SK-N-SH (cell line): Measurements from ENCODE around the gene ADCY1. TPM values are rescaled to one million over a fixed set of nuclear protein-coding genes. Genes with fewer than 3 reads are reported as not detected.

Source experiments
- CTCF ChIA-PET: fragments of 300-600, 350-600 bp; formaldehyde crosslinking; extraction: SDS; loops from one replicate; lab custom pipeline; 2021; lab: Yijun Ruan, JAX
- POLR2A ChIA-PET: fragments of 350-600 bp; sonication (Branson Sonifier 250); formaldehyde crosslinking; extraction: SDS; loops from one replicate; lab custom pipeline; 2020; ENCODE audit warnings: antibody characterized with exemption, inconsistent platforms; lab: Yijun Ruan, JAX
- DNase-seq: peaks from one replicate; pipeline ENCODE4 v3.0.0; 2012
- H2AFZ ChIP-seq: fragments of 200-600 bp; sonication (generic); 2 replicates; pipeline ENCODE4 v1.8.1; 2016; ENCODE audit warnings: antibody characterized with exemption, mild to moderate bottlenecking, low read depth
- H3F3A ChIP-seq: fragments of 200-600 bp; sonication (generic); replicated peaks from 2 replicates; pipeline ENCODE3; 2016; ENCODE audit warnings: antibody characterized with exemption, mild to moderate bottlenecking; ENCODE audit not compliant: insufficient read depth
- H3K27ac ChIP-seq, 2 experiments: fragments of 200-500 bp in 1 of 2; fragments of 200-600 bp in 1 of 2; sonication (Bioruptor generic) in 1 of 2; sonication (generic), shearing (Covaris generic) in 1 of 2; 2 replicates each; pipeline versions ENCODE4 v1.5.1 to v1.6.1; 2014 to 2016; ENCODE audit warnings: low read depth in 2 of 2, inconsistent platforms in 1 of 2, low read length in 1 of 2, mild to moderate bottlenecking in 1 of 2, mixed read lengths in 1 of 2
- H3K27me3 ChIP-seq: fragments of 200-600 bp; sonication (generic), shearing (Covaris generic); 2 replicates; pipeline ENCODE4 v1.6.1; 2016; ENCODE audit warnings: mixed run types; ENCODE audit not compliant: insufficient read depth
- H3K36me3 ChIP-seq, 2 experiments: fragments of 200-500 bp in 1 of 2; fragments of 200-600 bp in 1 of 2; sonication (Bioruptor generic) in 1 of 2; sonication (generic) in 1 of 2; replicated peaks in 1 of 2; 2 replicates each; pipeline versions ENCODE3 to v1.5.1; 2014 to 2016; ENCODE audit warnings: low read length in 1 of 2, mild to moderate bottlenecking in 1 of 2; ENCODE audit not compliant: insufficient read depth in 2 of 2, control insufficient read depth in 1 of 2
- H3K4me1 ChIP-seq, 2 experiments: fragments of 200-500 bp in 1 of 2; fragments of 200-600 bp in 1 of 2; sonication (Bioruptor generic) in 1 of 2; sonication (generic), shearing (Covaris generic) in 1 of 2; 2 replicates each; pipeline versions ENCODE4 v1.5.1 to v1.6.1; 2014 to 2016; ENCODE audit warnings: low read depth in 1 of 2, low read length in 1 of 2, mixed run types in 1 of 2; ENCODE audit not compliant: insufficient read depth in 2 of 2, control insufficient read depth in 1 of 2
- H3K4me2 ChIP-seq: fragments of 200-600 bp; sonication (generic), shearing (Covaris generic); 2 replicates; pipeline ENCODE4 v1.6.1; 2017; ENCODE audit warnings: mixed run types
- H3K4me3 ChIP-seq, 2 experiments: fragments of 200-500 bp in 1 of 2; fragments of 200-600 bp in 1 of 2; sonication (Bioruptor generic) in 1 of 2; sonication (generic), shearing (Covaris generic) in 1 of 2; 2 replicates each; pipeline versions ENCODE4 v1.5.1 to v1.8.1; 2014 to 2016; ENCODE audit warnings: low read depth in 2 of 2, inconsistent platforms in 1 of 2, low read length in 1 of 2, mild to moderate bottlenecking in 1 of 2, mixed read lengths in 1 of 2, moderate library complexity in 1 of 2
- H3K79me2 ChIP-seq: fragments of 200-600 bp; sonication (generic); 2 replicates; pipeline ENCODE4 v1.8.1; 2017; ENCODE audit warnings: mild to moderate bottlenecking; ENCODE audit not compliant: insufficient read depth
- H3K9ac ChIP-seq: fragments of 200-600 bp; sonication (generic); 2 replicates; pipeline ENCODE4 v1.6.1; 2017; ENCODE audit warnings: mixed run types
- H3K9me2 ChIP-seq: fragments of 200-600 bp; sonication (generic); 2 replicates; pipeline ENCODE4 v1.6.1; 2017; ENCODE audit warnings: mixed run types
- H3K9me3 ChIP-seq: fragments of 200-600 bp; sonication (generic); 2 replicates; pipeline ENCODE4 v1.6.1; 2017; ENCODE audit warnings: mixed run types, mild to moderate bottlenecking, moderate library complexity
- H4K20me1 ChIP-seq: fragments of 200-600 bp; sonication (generic); 2 replicates; pipeline ENCODE4 v1.6.1; 2017; ENCODE audit warnings: mild to moderate bottlenecking, mixed run types; ENCODE audit not compliant: insufficient read depth
- CHD2 ChIP-seq: fragments of 150-350 bp; IDR thresholded peaks from 2 replicates; pipeline ENCODE4 v1.6.1; 2018; ENCODE audit warnings: low read length; ENCODE audit not compliant: partially characterized antibody
- ELF1 ChIP-seq: IDR thresholded peaks from 2 replicates; pipeline ENCODE4 v1.4.0; 2012
- FOSL2 ChIP-seq: IDR thresholded peaks from 2 replicates; pipeline ENCODE4 v1.4.0; 2012; ENCODE audit warnings: low read depth, mild to moderate bottlenecking, moderate library complexity, borderline replicate concordance
- MEF2A ChIP-seq: IDR thresholded peaks from 2 replicates; pipeline ENCODE4 v1.4.0; 2012; ENCODE audit warnings: low read depth, borderline replicate concordance
- MXI1 ChIP-seq: IDR thresholded peaks from 2 replicates; pipeline ENCODE4 v1.6.1; 2012; ENCODE audit warnings: mild to moderate bottlenecking, low read depth, low read length, improper control_type of control experiment
- NFIC ChIP-seq: IDR thresholded peaks from 2 replicates; pipeline ENCODE4 v1.4.0; 2012; ENCODE audit warnings: borderline replicate concordance
- PBX3 ChIP-seq: IDR thresholded peaks from 2 replicates; pipeline ENCODE4; 2012
- RAD21 ChIP-seq: IDR thresholded peaks from 2 replicates; pipeline ENCODE4 v1.6.1; 2012; ENCODE audit warnings: mild to moderate bottlenecking, low read length
- RCOR1 ChIP-seq: fragments of 150-350 bp; IDR thresholded peaks from 2 replicates; pipeline ENCODE4 v1.6.1; 2017; ENCODE audit warnings: antibody characterized with exemption, low read length
- RXRA ChIP-seq: IDR thresholded peaks from 2 replicates; pipeline ENCODE4 v1.4.0; 2012; ENCODE audit warnings: low read depth, mild to moderate bottlenecking, borderline replicate concordance
- SIN3A ChIP-seq: IDR thresholded peaks from 2 replicates; pipeline ENCODE4 v1.6.1; 2012; ENCODE audit warnings: low read depth, mild to moderate bottlenecking, low read length, moderate library complexity, borderline replicate concordance
- SMC3 ChIP-seq: IDR thresholded peaks from 2 replicates; pipeline ENCODE4 v1.6.1; 2012; ENCODE audit warnings: low read depth, low read length, improper control_type of control experiment
- WGBS: methylation state at CpG from one replicate; pipeline ENCODE4 v1.1.6; 2017; ENCODE audit warnings: low lambda C conversion rate; 5-methylcytosine and 5-hydroxymethylcytosine counted together
- polyA plus RNA-seq, 3 experiments: library from polyadenylated mRNA; depleted of rRNA; stranded (reverse); fragments of >200 nt; gene quantifications; 2 replicates each; pipeline ENCODE4 v1.2.3, GENCODE V29; 2012
- TF ChIP-seq, protein P1 (sequence below): fragments of 150-350 bp; IDR thresholded peaks from 2 replicates; pipeline ENCODE4 v1.6.1; 2017; ENCODE audit warnings: antibody characterized with exemption, low read length, low read depth, borderline replicate concordance

Gene ADCY1
- polyA plus RNA-seq, 1 of the 3 experiments (the other 2 are of a cell fraction) = 0.16 TPM

- TF ChIP-seq CHD2 = no peak
- no peak for TF ChIP-seq MEF2A
- TF ChIP-seq RAD21 = no peak
- no peak for TF ChIP-seq FOSL2
- TF ChIP-seq RXRA = no peak
- no peak for TF ChIP-seq RCOR1
- TF ChIP-seq NFIC = no peak
- TF ChIP-seq SMC3 = no peak
- no peak for TF ChIP-seq PBX3
- no peak for TF ChIP-seq ELF1
- TF ChIP-seq MXI1 = no peak
- no peak for TF ChIP-seq SIN3A
- Histone ChIP-seq H3K9me2 (no peaks in the 10 kb centered on the region), H3K4me2 (no peak overlapping the region), H3K27me3 (no peaks in the 10 kb centered on the region), H3K9me3 (no peaks in the 10 kb centered on the region), H3K9ac (no peak overlapping the region), H3K27ac (no peak overlapping the region), H4K20me1 (no peaks in the 10 kb centered on the region), H3K4me3 (no peak overlapping the region), H3F3A (no peaks in the 10 kb centered on the region), H2AFZ (no peak overlapping the region), H3K36me3 (no peaks in the 10 kb centered on the region), H3K79me2 (no peaks in the 10 kb centered on the region), H3K4me1 (peaks cover 0 to 24% of the 10 kb centered on the region in 2 experiments; a peak in 1 of 4 replicates)
- POLR2A ChIA-PET = no interaction called here
- WGBS = 34% methylated on average over 5 of the region's 5 CpGs
- no peak for DNase-seq
- CTCF ChIA-PET = interaction anchor here (1.5 kb wide), 1 partner anchor 14 kb away, joined by 3 read pairs; no protein-coding TSS in a partner anchor
Observed at GRCh38 chr7:45566386-45566785, 7.8 kb upstream of the ADCY1 start.

DNA sequence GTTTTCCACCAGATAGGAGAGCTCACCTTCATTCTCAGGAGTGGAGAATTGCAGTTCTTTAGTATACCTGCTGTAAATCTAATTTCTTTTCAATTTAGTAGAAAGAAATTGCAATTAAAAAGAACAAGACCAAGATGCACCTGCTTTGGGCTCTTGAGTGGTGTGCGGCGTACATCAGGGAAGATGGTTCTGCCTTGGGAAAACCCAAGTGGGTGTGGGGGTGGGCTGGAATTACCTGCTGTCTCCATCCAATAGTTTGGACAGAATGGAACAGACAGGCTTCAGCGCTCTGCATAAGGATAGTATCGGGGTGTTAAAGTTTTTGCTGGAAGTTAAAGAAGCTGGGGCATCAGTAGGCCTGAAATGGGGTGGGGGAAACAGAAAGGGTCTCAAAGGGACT lies 7.2 kb upstream of the ADCY1 start:
- no peak overlapping the region for H3K9ac ChIP-seq
- H3K79me2 ChIP-seq = no peaks in the 10 kb centered on the region
- H3K36me3 ChIP-seq = no peaks in the 10 kb centered on the region
- CTCF ChIA-PET = interaction anchor here (1.5 kb wide), 1 partner anchor 13 kb away, joined by 3 read pairs; no protein-coding TSS in a partner anchor
- no peak overlapping the region for H3K4me3 ChIP-seq
- DNase-seq = no peak
- H4K20me1 ChIP-seq = no peaks in the 10 kb centered on the region
- H3K9me3 ChIP-seq = no peaks in the 10 kb centered on the region
- no peak overlapping the region for H3K27ac ChIP-seq
- H3K27me3 ChIP-seq = no peaks in the 10 kb centered on the region
- POLR2A ChIA-PET = no interaction called here
- TF ChIP-seq, protein P1, sequence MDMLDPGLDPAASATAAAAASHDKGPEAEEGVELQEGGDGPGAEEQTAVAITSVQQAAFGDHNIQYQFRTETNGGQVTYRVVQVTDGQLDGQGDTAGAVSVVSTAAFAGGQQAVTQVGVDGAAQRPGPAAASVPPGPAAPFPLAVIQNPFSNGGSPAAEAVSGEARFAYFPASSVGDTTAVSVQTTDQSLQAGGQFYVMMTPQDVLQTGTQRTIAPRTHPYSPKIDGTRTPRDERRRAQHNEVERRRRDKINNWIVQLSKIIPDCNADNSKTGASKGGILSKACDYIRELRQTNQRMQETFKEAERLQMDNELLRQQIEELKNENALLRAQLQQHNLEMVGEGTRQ = no peak
- H3K4me2 ChIP-seq = no peak overlapping the region
- H3F3A ChIP-seq = no peaks in the 10 kb centered on the region
- H3K9me2 ChIP-seq = no peaks in the 10 kb centered on the region
- H2AFZ ChIP-seq = no peak overlapping the region
- 63% methylated on average over 4 of the region's 4 CpGs for WGBS
- H3K4me1 ChIP-seq = peaks cover 0 to 24% of the 10 kb centered on the region in 2 experiments; a peak in 1 of 4 replicates
